ENCODE data around the gene MBD6. TPM values are rescaled to one million over a fixed set of nuclear protein-coding genes. Genes with fewer than 3 reads are reported as not detected.

MBD6 gene
- total RNA-seq, 1 experiment from 2014 or later = 66.8 TPM

DNA sequence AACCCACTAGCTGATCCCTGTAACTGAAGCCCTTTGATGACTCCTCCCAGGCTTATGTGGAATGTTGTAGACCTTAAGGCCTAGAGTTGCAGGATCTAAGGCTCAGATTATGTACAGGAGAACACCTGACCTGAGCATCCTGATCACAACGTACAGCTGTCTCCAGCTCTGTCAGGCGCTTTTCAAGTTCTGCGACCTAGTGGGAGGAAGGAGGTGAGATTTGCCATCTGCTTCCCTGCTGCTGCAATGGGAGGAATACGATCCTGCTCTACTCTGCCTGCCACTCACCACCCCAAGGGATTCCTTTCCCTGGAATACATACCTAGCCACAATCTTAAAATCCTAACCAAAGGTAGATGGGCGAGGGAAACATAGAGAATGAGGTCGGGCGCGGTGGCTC is 10.5 kb downstream of the MBD6 start:
- TF ChIP-seq CTCF (conservative IDR thresholded peaks at IDR 0.05) = no peak
- no peaks in the 10 kb centered on the region for H3K9me3 Mint-ChIP-seq
- Histone ChIP-seq H3K4me2 (ENCODE audit: insufficient read depth, insufficient read length, low read length) (no peak overlapping the region), H3K79me2 (ENCODE audit: insufficient read depth, low read length) (no peaks in the 10 kb centered on the region), H2BK15ac (ENCODE audit: low read depth, low read length) (no peak overlapping the region), H2BK12ac (ENCODE audit: insufficient read length, low read depth, low read length) (no peak overlapping the region), H2AK5ac (ENCODE audit: insufficient read length, low read length) (no peak overlapping the region), H3K79me1 (ENCODE audit: insufficient read depth, low read depth, low read length, poor library complexity, severe bottlenecking) (no peaks in the 10 kb centered on the region), H3T11ph (ENCODE audit: low read length) (no peak overlapping the region), H3K23me2 (ENCODE audit: insufficient read length, low read depth, low read length, poor library complexity, severe bottlenecking) (no peaks in the 10 kb centered on the region), H4K91ac (ENCODE audit: insufficient read length, low read depth, low read length) (no peak overlapping the region), H3K9ac (ENCODE audit: extremely low read depth, insufficient read length, low read length) (no peak overlapping the region), H2AFZ (ENCODE audit: low read length) (no peak overlapping the region), H2BK20ac (ENCODE audit: low read depth, low read length, poor library complexity, severe bottlenecking) (no peak overlapping the region), H3K4me1 (ENCODE audit: insufficient read depth, low read length) (no peaks in the 10 kb centered on the region; the same call in none of the 2 replicates), H3K14ac (ENCODE audit: insufficient read depth, low read length) (no peak overlapping the region), H4K5ac (ENCODE audit: insufficient read length, low read depth, low read length) (no peak overlapping the region), H4K20me1 (ENCODE audit: control insufficient read depth, insufficient read depth, insufficient read length) (no peaks in the 10 kb centered on the region), H3K27ac (ENCODE audit: insufficient read length, low read depth, low read length) (no peak overlapping the region), H2BK120ac (ENCODE audit: low read depth, low read length, poor library complexity, severe bottlenecking) (no peak overlapping the region), H3K23ac (ENCODE audit: insufficient read length, low read depth, low read length) (no peak overlapping the region), H3K18ac (ENCODE audit: insufficient read length, low read depth, low read length) (no peak overlapping the region), H2BK5ac (ENCODE audit: insufficient read length, low read length) (no peak overlapping the region), H3K4ac (ENCODE audit: low read depth, low read length) (no peak overlapping the region), H3K27me3 (ENCODE audit: insufficient read depth, low read length) (no peaks in the 10 kb centered on the region), H3K9me3 (ENCODE audit: control insufficient read depth, low read depth, low read length) (no peaks in the 10 kb centered on the region), H4K8ac (replicated peaks; ENCODE audit: insufficient read length, low read depth, low read length) (no peak overlapping the region), H3K56ac (ENCODE audit: insufficient read length, low read depth, low read length) (no peak overlapping the region)
- WGBS (ENCODE audit: extremely low coverage, insufficient read length, low lambda C conversion rate) = no CpG with 5 or more reads among the region's 8 CpGs
- peaks cover 23 to 78% (median 75%) of the 10 kb centered on the region in 3 experiments; a peak in 6 of 7 replicates for H3K36me3 Mint-ChIP-seq (ENCODE audit: insufficient read depth in 1 of 3, low read depth in 3 of 3)
- no peak for DNase-seq
- no peaks in the 10 kb centered on the region for H3K27me3 Mint-ChIP-seq (ENCODE audit: low read depth)
- H3K27ac Mint-ChIP-seq = no peak overlapping the region
- H3K4me1 Mint-ChIP-seq = peaks cover 9 to 20% of the 10 kb centered on the region in 2 experiments
- no peak overlapping the region for H3K4me3 Mint-ChIP-seq

All from H9 (cell line).